H1 (cell line): Measurements from ENCODE around the gene SYDE1. TPM values are rescaled to one million over a fixed set of nuclear protein-coding genes. Genes with fewer than 3 reads are reported as not detected.
"Not testable (repeated sequence)": the region's sequence is repeated elsewhere in the genome, so short reads cannot be mapped to it uniquely, and the experiment has no call there.

Experiments used
- CTCF ChIA-PET: fragments of 300-600 bp; sonication (Branson Sonifier 250); formaldehyde crosslinking; loops from one replicate; lab custom pipeline; 2021; ENCODE audit not compliant: partially characterized antibody; lab: Charles Lee
- POLR2A ChIA-PET: fragments of 300-600 bp; sonication (Branson Sonifier 250); formaldehyde crosslinking; loops from one replicate; lab custom pipeline; 2021; ENCODE audit warnings: inconsistent platforms; ENCODE audit not compliant: partially characterized antibody; lab: Charles Lee
- DNase-seq, 2 experiments: peaks; one replicate each; pipeline versions ENCODE4 v3.0.0 to v3.0.0-alpha.2; 2010 to 2022; ENCODE audit warnings: low spot score in 2 of 2, low read depth in 1 of 2, mixed read lengths in 1 of 2
- FAIRE-seq: peaks from 2 replicates; lab custom pipeline; 2011; peaks lifted over from hg19 to GRCh38; lab: Jason Lieb, UNC
- H2AFZ ChIP-seq: 2 replicates; pipeline ENCODE4 v1.8.1; 2012; ENCODE audit warnings: low read length, inconsistent platforms
- H2AK5ac ChIP-seq: 2 replicates; pipeline ENCODE4 v1.6.1; 2013; ENCODE audit warnings: low read depth, low read length
- H2BK120ac ChIP-seq: replicated peaks from 2 replicates; pipeline ENCODE3; 2013; ENCODE audit warnings: low read depth, low read length, inconsistent platforms
- H2BK12ac ChIP-seq: 2 replicates; pipeline ENCODE4 v1.6.1; 2013; ENCODE audit warnings: low read depth, low read length
- H2BK15ac ChIP-seq: 2 replicates; pipeline ENCODE4 v1.6.1; 2013; ENCODE audit warnings: low read length
- H2BK20ac ChIP-seq: 2 replicates; pipeline ENCODE4 v1.6.1; 2013; ENCODE audit warnings: low read length
- H2BK5ac ChIP-seq: 2 replicates; pipeline ENCODE4 v1.6.1; 2013; ENCODE audit warnings: low read depth, low read length
- H3K14ac ChIP-seq: 2 replicates; pipeline ENCODE4 v1.6.1; 2013; ENCODE audit warnings: inconsistent platforms; ENCODE audit not compliant: insufficient read length
- H3K18ac ChIP-seq: 2 replicates; pipeline ENCODE4 v1.6.1; 2013; ENCODE audit warnings: low read length; ENCODE audit errors: extremely low read depth
- H3K23ac ChIP-seq: 2 replicates; pipeline ENCODE4 v1.6.1; 2013; ENCODE audit warnings: inconsistent platforms; ENCODE audit not compliant: insufficient read length
- H3K23me2 ChIP-seq: 2 replicates; pipeline ENCODE4 v1.6.1; 2013; ENCODE audit warnings: low read depth, low read length
- H3K27ac ChIP-seq: 2 replicates; pipeline ENCODE4 v1.6.1; 2011; ENCODE audit warnings: low read depth, low read length, inconsistent platforms
- H3K27me3 ChIP-seq, 4 experiments: replicated peaks in 1 of 4; 1 replicate in 1 of 4; 2 replicates in 3 of 4; pipeline versions ENCODE4 v1.6.1 to v1.8.1; 2011 to 2013; ENCODE audit warnings: low read length in 3 of 4, mild to moderate bottlenecking in 3 of 4, inconsistent platforms in 2 of 4, mixed read lengths in 2 of 4, moderate library complexity in 1 of 4; ENCODE audit not compliant: control insufficient read depth in 3 of 4, insufficient read depth in 3 of 4; ENCODE audit errors: extremely low read depth in 1 of 4
- H3K36me3 ChIP-seq, 4 experiments: 2 replicates each; pipeline versions ENCODE4 v1.6.1 to v1.8.1; 2011 to 2013; ENCODE audit warnings: mild to moderate bottlenecking in 4 of 4, low read length in 3 of 4, moderate library complexity in 2 of 4, control low read depth in 1 of 4, inconsistent platforms in 1 of 4; ENCODE audit not compliant: insufficient read depth in 4 of 4, control insufficient read depth in 2 of 4
- H3K4ac ChIP-seq: replicated peaks from 2 replicates; pipeline ENCODE3; 2013; ENCODE audit warnings: low read length, low read depth, mixed read lengths, inconsistent platforms; ENCODE audit not compliant: insufficient read length
- H3K4me1 ChIP-seq, 4 experiments: replicated peaks in 1 of 4; 1 replicate in 1 of 4; 2 replicates in 3 of 4; pipeline versions ENCODE4 v1.6.1 to v1.8.1; 2011 to 2013; ENCODE audit warnings: low read length in 3 of 4, inconsistent platforms in 2 of 4, mixed read lengths in 1 of 4; ENCODE audit not compliant: insufficient read depth in 4 of 4, control insufficient read depth in 3 of 4
- H3K4me2 ChIP-seq, 2 experiments: 2 replicates each; pipeline versions ENCODE4 v1.6.1 to v1.8.1; 2011 to 2013; ENCODE audit warnings: low read depth in 2 of 2, low read length in 2 of 2, control low read depth in 1 of 2, inconsistent platforms in 1 of 2, mild to moderate bottlenecking in 1 of 2; ENCODE audit not compliant: insufficient read depth in 1 of 2
- H3K4me3 ChIP-seq, 4 experiments: fragments of 200-600, 300-600 bp in 1 of 4; sonication (generic), shearing (Covaris generic), sonication (Bioruptor Twin) in 1 of 4; 2 replicates each; pipeline versions ENCODE4 v1.5.1 to v1.8.1; 2011 to 2016; ENCODE audit warnings: low read length in 4 of 4, low read depth in 3 of 4, control low read depth in 2 of 4, inconsistent platforms in 2 of 4, mild to moderate bottlenecking in 2 of 4, mixed read lengths in 1 of 4, moderate library complexity in 1 of 4; ENCODE audit not compliant: insufficient read depth in 2 of 4; ENCODE audit errors: extremely low read depth in 1 of 4
- H3K56ac ChIP-seq: replicated peaks from 2 replicates; pipeline ENCODE3; 2013; ENCODE audit warnings: low read depth, mild to moderate bottlenecking, mixed read lengths, low read length, inconsistent platforms; ENCODE audit not compliant: insufficient read length
- H3K79me1 ChIP-seq: 2 replicates; pipeline ENCODE4 v1.6.1; 2013; ENCODE audit warnings: low read depth, low read length, control low read depth
- H3K79me2 ChIP-seq, 2 experiments: 2 replicates each; pipeline versions ENCODE4 v1.6.1 to v1.8.1; 2012 to 2013; ENCODE audit warnings: low read length in 2 of 2, mild to moderate bottlenecking in 2 of 2, inconsistent platforms in 1 of 2; ENCODE audit not compliant: insufficient read depth in 2 of 2, control insufficient read depth in 1 of 2
- H3K9ac ChIP-seq, 4 experiments: replicated peaks in 1 of 4; 1 replicate in 1 of 4; 2 replicates in 3 of 4; pipeline versions ENCODE4 v1.6.1 to v1.8.1; 2011 to 2013; ENCODE audit warnings: low read depth in 3 of 4, low read length in 3 of 4, control low read depth in 2 of 4, mild to moderate bottlenecking in 2 of 4, moderate library complexity in 2 of 4, inconsistent platforms in 1 of 4; ENCODE audit errors: extremely low read depth in 1 of 4
- H3K9me3 ChIP-seq, 2 experiments: 2 replicates each; pipeline versions ENCODE4 v1.6.1 to v1.8.1; 2012 to 2013; ENCODE audit warnings: mild to moderate bottlenecking in 2 of 2, moderate library complexity in 2 of 2, control low read depth in 1 of 2, inconsistent platforms in 1 of 2, low read depth in 1 of 2, low read length in 1 of 2, mixed read lengths in 1 of 2; ENCODE audit not compliant: insufficient read depth in 2 of 2
- H4K20me1 ChIP-seq, 2 experiments: replicated peaks in 1 of 2; 2 replicates each; pipeline versions ENCODE3 to v1.8.1; 2011 to 2013; ENCODE audit warnings: inconsistent platforms in 2 of 2, low read length in 2 of 2, mild to moderate bottlenecking in 1 of 2; ENCODE audit not compliant: insufficient read depth in 2 of 2, control insufficient read depth in 1 of 2
- H4K5ac ChIP-seq: 2 replicates; pipeline ENCODE4 v1.6.1; 2013; ENCODE audit warnings: low read length, low read depth, mixed read lengths, inconsistent platforms; ENCODE audit not compliant: insufficient read length
- H4K8ac ChIP-seq: 2 replicates; pipeline ENCODE4 v1.8.0; 2013; ENCODE audit warnings: mild to moderate bottlenecking, moderate library complexity, low read length, inconsistent platforms; ENCODE audit not compliant: insufficient read depth; ENCODE audit errors: extremely low read depth
- H4K91ac ChIP-seq: replicated peaks from 2 replicates; pipeline ENCODE3; 2013; ENCODE audit warnings: low read length, mixed read lengths, inconsistent platforms; ENCODE audit not compliant: insufficient read length
- WGBS, 2 experiments: shearing (Covaris generic) in 1 of 2; methylation state at CpG; one replicate each; pipeline versions ENCODE4 v1.1.6 to v1.1.7; 2013 to 2015; ENCODE audit warnings: low lambda C conversion rate in 2 of 2, mixed read lengths in 2 of 2, inconsistent platforms in 1 of 2, low coverage in 1 of 2, missing lambda C conversion rate in 1 of 2; ENCODE audit not compliant: insufficient replicate concordance in 2 of 2, insufficient coverage in 1 of 2, insufficient read length in 1 of 2; ENCODE audit errors: extremely low coverage in 1 of 2, missing lambda C conversion rate in 1 of 2; 5-methylcytosine and 5-hydroxymethylcytosine counted together
- polyA plus RNA-seq, 7 experiments: library from polyadenylated mRNA; depleted of rRNA in 3 of 7; stranded (reverse) in 5 of 7; unstranded in 2 of 7; fragments of >200 nt in 5 of 7; fragments of 200-250 nt in 2 of 7; gene quantifications; 1 replicate in 5 of 7; 2 replicates in 1 of 7; 4 replicates in 1 of 7; pipeline versions ENCODE4 v1.2.1 to v1.2.3, GENCODE V29; 2011 to 2013; ENCODE audit warnings: missing spikeins in 2 of 7, mixed read lengths in 2 of 7
- total RNA-seq: library from RNA; stranded (reverse); fragmentation: NEBNext Ultra II Directional; extraction: Animal tissue kit (Norgen Biotek cat#: 25700); gene quantifications from 2 replicates; pipeline ENCODE4 v1.2.1, GENCODE V29; 2021

Gene SYDE1
- total and polyA plus RNA-seq, 2 of the 8 experiments (the other 6 are each of a cell fraction or from before 2014, with no cell fraction given) = 12.0 to 16.8 TPM

GRCh38 chr19:15080002-15080401 lies 27.2 kb upstream of the SYDE1 start:
- H3K14ac ChIP-seq, H3K27me3 ChIP-seq, H2AK5ac ChIP-seq, H3K9ac ChIP-seq, H3K4ac ChIP-seq, DNase-seq, H2BK12ac ChIP-seq, H3K18ac ChIP-seq, H3K4me3 ChIP-seq, H3K4me2 ChIP-seq, H3K79me1 ChIP-seq, H3K23ac ChIP-seq, H3K56ac ChIP-seq, H2BK20ac ChIP-seq, H3K36me3 ChIP-seq, H3K23me2 ChIP-seq, H3K9me3 ChIP-seq, H4K91ac ChIP-seq, H2BK15ac ChIP-seq, H4K5ac ChIP-seq, FAIRE-seq, H4K20me1 ChIP-seq, H3K4me1 ChIP-seq, H2AFZ ChIP-seq, POLR2A ChIA-PET, H2BK120ac ChIP-seq, CTCF ChIA-PET, H3K79me2 ChIP-seq, H4K8ac ChIP-seq, H3K27ac ChIP-seq, H2BK5ac ChIP-seq: not testable (repeated sequence)
- 81% methylated on average over 4 of the region's 4 CpGs; no CpG with 5 or more reads in 1 of the 2 experiments for WGBS, 2 experiments
